HepG2 (cell line): Measurements from ENCODE around the gene BABAM2. TPM values are rescaled to one million over a fixed set of nuclear protein-coding genes. Genes with fewer than 3 reads are reported as not detected.

Source experiments
- ATAC-seq: fragments of 200-7000 bp; cut with Tn5 transposase; 3 replicates; pipeline ENCODE4 v1.9.1; 2020; ENCODE audit warnings: mild to moderate bottlenecking, moderate library complexity
- BruUV-seq: library from RNA; stranded (reverse); fragments of 400-500 nt; replicated peaks from 2 replicates; lab custom pipeline; 2021; lab: Mats Ljungman, UMichigan
- CTCF ChIA-PET: fragments of 300-600 bp; formaldehyde crosslinking; extraction: SDS; loops from one replicate; lab custom pipeline; 2021; ENCODE audit warnings: low total read pairs, inconsistent platforms, low intra/inter-chr PET ratio; lab: Yijun Ruan, JAX
- POLR2A ChIA-PET: fragments of 350-600 bp; sonication (Branson Sonifier 250); formaldehyde crosslinking; loops from one replicate; lab custom pipeline; 2020; ENCODE audit warnings: antibody characterized with exemption, inconsistent platforms; lab: Yijun Ruan, JAX
- DNase-seq: peaks from one replicate; pipeline ENCODE4 v3.0.0-alpha.2; 2015; ENCODE audit warnings: low spot score
- FAIRE-seq: peaks from 3 replicates; lab custom pipeline; 2011; peaks lifted over from hg19 to GRCh38; lab: Jason Lieb, UNC
- H2AFZ ChIP-seq: one replicate; pipeline ENCODE4 v1.6.1; 2011; ENCODE audit warnings: low read length, inconsistent platforms
- H3K27ac ChIP-seq: fragments of 300-600 bp; 3 replicates; pipeline ENCODE4 v1.8.0; 2011; ENCODE audit warnings: mixed run types, mild to moderate bottlenecking, mixed read lengths, low read length, inconsistent platforms; ENCODE audit not compliant: insufficient read depth; ENCODE audit errors: extremely low read length
- H3K27me3 ChIP-seq, 2 experiments: fragments of 200-600 bp in 1 of 2; 2 replicates in 1 of 2; 3 replicates in 1 of 2; pipeline versions ENCODE4 v1.6.0 to v1.8.0; 2011; ENCODE audit warnings: low read length in 2 of 2, mild to moderate bottlenecking in 2 of 2, moderate library complexity in 2 of 2, inconsistent platforms in 1 of 2; ENCODE audit not compliant: insufficient read depth in 2 of 2, control insufficient read depth in 1 of 2
- H3K36me3 ChIP-seq, 2 experiments: fragments of 200-600 bp in 1 of 2; replicated peaks in 1 of 2; 2 replicates in 1 of 2; 3 replicates in 1 of 2; pipeline versions ENCODE4 v1.5.1 to v1.8.0; 2011; ENCODE audit warnings: low read length in 2 of 2, inconsistent platforms in 1 of 2; ENCODE audit not compliant: insufficient read depth in 2 of 2, control insufficient read depth in 1 of 2
- H3K4me1 ChIP-seq: 2 replicates; pipeline ENCODE4 v1.5.1; 2012; ENCODE audit warnings: low read length, inconsistent platforms; ENCODE audit not compliant: insufficient read depth
- H3K4me2 ChIP-seq: 2 replicates; pipeline ENCODE4 v1.6.0; 2011; ENCODE audit warnings: low read depth, low read length, inconsistent platforms
- H3K4me3 ChIP-seq, 3 experiments: fragments of 200-600 bp in 1 of 3; sonication (generic), shearing (Covaris generic) in 1 of 3; replicated peaks in 1 of 3; 2 replicates each; pipeline ENCODE4 v1.5.1; 2011 to 2016; ENCODE audit warnings: low read length in 3 of 3, inconsistent platforms in 2 of 3, low read depth in 2 of 3, mild to moderate bottlenecking in 2 of 3, control low read depth in 1 of 3, mixed read lengths in 1 of 3; ENCODE audit not compliant: insufficient read depth in 1 of 3
- H3K79me2 ChIP-seq: one replicate; pipeline ENCODE4 v1.6.1; 2011; ENCODE audit warnings: low read length, inconsistent platforms; ENCODE audit not compliant: insufficient read depth
- H3K9ac ChIP-seq: 2 replicates; pipeline ENCODE4 v1.6.0; 2011; ENCODE audit warnings: mild to moderate bottlenecking, low read depth, low read length, inconsistent platforms; ENCODE audit not compliant: insufficient read depth
- H3K9me3 ChIP-seq: 2 replicates; pipeline ENCODE4 v1.5.1; 2012; ENCODE audit warnings: mild to moderate bottlenecking, low read length
- H4K20me1 ChIP-seq: 2 replicates; pipeline ENCODE4 v1.6.0; 2011; ENCODE audit warnings: inconsistent platforms, mild to moderate bottlenecking, low read length, moderate library complexity; ENCODE audit not compliant: insufficient read depth
- CENPT ChIP-seq: sonication (generic); formaldehyde crosslinking; IDR thresholded peaks from 2 replicates; pipeline ENCODE4 v1.8.0; 2022; ENCODE audit warnings: low read depth, mild to moderate bottlenecking, moderate library complexity, missing genetic modification reagents
- HMG20A ChIP-seq: IDR thresholded peaks from 2 replicates; pipeline ENCODE4 v1.6.1; 2016; ENCODE audit warnings: borderline replicate concordance
- KLF12 ChIP-seq: sonication (generic); formaldehyde crosslinking; IDR thresholded peaks from 2 replicates; pipeline ENCODE4 v1.4.0; 2020; ENCODE audit warnings: missing genetic modification reagents, borderline replicate concordance
- MEIS2 ChIP-seq: sonication (generic); formaldehyde crosslinking; IDR thresholded peaks from 2 replicates; pipeline ENCODE4 v1.9.0; 2021; ENCODE audit warnings: mild to moderate bottlenecking, missing genetic modification reagents
- PATZ1 ChIP-seq: sonication (generic); formaldehyde crosslinking; IDR thresholded peaks from 2 replicates; pipeline ENCODE4 v1.4.0; 2020; ENCODE audit warnings: missing genetic modification reagents
- SIX4 ChIP-seq: sonication (generic); formaldehyde crosslinking; IDR thresholded peaks from 2 replicates; pipeline ENCODE4 v1.4.0; 2020; ENCODE audit warnings: missing genetic modification reagents
- SOX6 ChIP-seq, 2 experiments: fragments of 450-650 bp in 1 of 2; sonication (generic) in 1 of 2; formaldehyde crosslinking in 1 of 2; IDR thresholded peaks; 2 replicates each; pipeline versions ENCODE4 v1.4.0 to v1.6.1; 2017 to 2020; ENCODE audit warnings: antibody characterized with exemption in 1 of 2, mild to moderate bottlenecking in 1 of 2, missing genetic modification reagents in 1 of 2
- ZMAT3 ChIP-seq: sonication (generic); formaldehyde crosslinking; conservative IDR thresholded peaks from 2 replicates; pipeline ENCODE4 v1.7.0; 2021; ENCODE audit warnings: missing genetic modification reagents
- ZNF12 ChIP-seq: sonication (generic); formaldehyde crosslinking; IDR thresholded peaks from 2 replicates; pipeline ENCODE4 v1.5.0; 2020; ENCODE audit warnings: missing genetic modification reagents
- ZNF124 ChIP-seq: sonication (generic); formaldehyde crosslinking; IDR thresholded peaks from 2 replicates; pipeline ENCODE4 v1.4.0; 2020; ENCODE audit warnings: missing genetic modification reagents
- ZNF503 ChIP-seq: sonication (generic); formaldehyde crosslinking; IDR thresholded peaks from 2 replicates; pipeline ENCODE4 v1.4.0; 2020; ENCODE audit warnings: missing genetic modification reagents
- ZNF724P ChIP-seq: sonication (generic); formaldehyde crosslinking; IDR thresholded peaks from 2 replicates; pipeline ENCODE4 v1.8.0; 2022; ENCODE audit warnings: missing genetic modification reagents, borderline replicate concordance
- WGBS: methylation state at CpG from one replicate; pipeline ENCODE4 v1.1.6; 2017; ENCODE audit warnings: low lambda C conversion rate; 5-methylcytosine and 5-hydroxymethylcytosine counted together
- in situ Hi-C: cut with HindIII; loops from 2 replicates; pipeline ENCODE4 v1.10.0; 2017; ENCODE audit warnings: low pct_unique_long_range_greater_than_20kb; ENCODE audit not compliant: extremely low pct_ligation_motif_present
- intact Hi-C: fragments of 100-400 bp; cut with micrococcal nuclease; formaldehyde crosslinking; loops from one replicate; pipeline ENCODE4 v1.10.0; 2022; ENCODE audit not compliant: unreplicated experiment
- polyA plus RNA-seq, 8 experiments: library from polyadenylated mRNA; depleted of rRNA in 3 of 8; stranded (reverse) in 7 of 8; unstranded in 1 of 8; fragments of >200 nt; fragmentation: Illumina TruSeq in 4 of 8; extraction: Trizol in 4 of 8; gene quantifications; 2 replicates each; pipeline versions ENCODE4 v1.2.1 to v1.2.3, GENCODE V29; 2011 to 2016; ENCODE audit warnings: low read depth in 4 of 8, missing spikeins in 1 of 8, mixed read lengths in 1 of 8; ENCODE audit not compliant: insufficient read depth in 1 of 8
- total RNA-seq, 5 experiments: library from RNA; depleted of rRNA; stranded (reverse); fragments of >200 nt; fragmentation: Illumina TruSeq; extraction: Trizol; gene quantifications; 2 replicates each; pipeline ENCODE4 v1.2.3, GENCODE V29; 2016; ENCODE audit warnings: low read depth in 1 of 5

Gene BABAM2
- total and polyA plus RNA-seq, 2 of the 13 experiments (the other 11 are each of a cell fraction or from before 2014, with no cell fraction given) = 24.9 to 28.0 TPM

GRCh38 chr2:28351621-28352020 is 461.1 kb downstream of the BABAM2 start:
- no peaks in the 10 kb centered on the region for H3K79me2 ChIP-seq
- H3K36me3 ChIP-seq = no peaks in the 10 kb centered on the region
- ATAC-seq = no peak
- POLR2A ChIA-PET = interaction anchor here (0.9 kb wide), 1 partner anchor 9 kb away, joined by 3 read pairs; no protein-coding TSS in a partner anchor
- no peaks in the 10 kb centered on the region for H4K20me1 ChIP-seq
- DNase-seq = no peak
- no peak for TF ChIP-seq MEIS2 (CRISPR knock-in tag)
- TF ChIP-seq HMG20A (CRISPR knock-in tag) = no peak
- TF ChIP-seq SOX6 (IDR thresholded peaks at IDR 0.05) = no peak
- TF ChIP-seq SOX6 (CRISPR knock-in tag; IDR thresholded peaks at IDR 0.05) = no peak
- TF ChIP-seq KLF12 (CRISPR knock-in tag) = no peak
- TF ChIP-seq ZNF124 (CRISPR knock-in tag) = no peak
- TF ChIP-seq ZMAT3 (CRISPR knock-in tag) = no peak
- TF ChIP-seq ZNF724P = no peak
- no peak for TF ChIP-seq SIX4
- TF ChIP-seq CENPT = no peak
- H3K4me3 ChIP-seq = no peak overlapping the region
- no peaks in the 10 kb centered on the region for H3K9me3 ChIP-seq
- no peak overlapping the region for H2AFZ ChIP-seq
- peaks cover 8 to 35% of the 10 kb centered on the region in 2 experiments for H3K27me3 ChIP-seq
- H3K4me2 ChIP-seq = no peak overlapping the region
- CTCF ChIA-PET = no interaction called here
- 57% methylated on average over 5 of the region's 5 CpGs for WGBS
- intact Hi-C loops = no loop called here
- no peak overlapping the region for H3K27ac ChIP-seq
- H3K4me1 ChIP-seq = peaks cover 15% of the 10 kb centered on the region
- no TSS peak for BruUV-seq
- no peak for FAIRE-seq
- H3K9ac ChIP-seq = no peak overlapping the region
- in situ Hi-C loops = no loop called here

GRCh38 chr2:28352104-28352503 is 461.6 kb downstream of the BABAM2 start:
- Histone ChIP-seq H3K27ac (no peak overlapping the region), H3K4me3 (no peak overlapping the region), H3K4me2 (no peak overlapping the region), H3K27me3 (peaks cover 8 to 35% of the 10 kb centered on the region in 2 experiments), H2AFZ (no peak overlapping the region), H3K4me1 (peaks cover 20% of the 10 kb centered on the region), H4K20me1 (no peaks in the 10 kb centered on the region), H3K79me2 (no peaks in the 10 kb centered on the region), H3K9me3 (no peaks in the 10 kb centered on the region), H3K36me3 (no peaks in the 10 kb centered on the region), H3K9ac (no peak overlapping the region)
- intact Hi-C loops (no loop called here), in situ Hi-C loops (no loop called here)
- no TSS peak for BruUV-seq
- ATAC-seq (no peak), DNase-seq (no peak), FAIRE-seq (no peak)
- ChIA-PET CTCF (no interaction called here), POLR2A (interaction anchor here (0.9 kb wide), 1 partner anchor 9 kb away, joined by 3 read pairs; no protein-coding TSS in a partner anchor)
- 36% methylated on average over 5 of the region's 5 CpGs for WGBS
- TF ChIP-seq ZNF12 (CRISPR knock-in tag) = no peak
- TF ChIP-seq ZNF503 (CRISPR knock-in tag) = no peak
- 0 out of 2 replicates have a peak, but pooled peaks have one; percentile 18 for TF ChIP-seq PATZ1 (CRISPR knock-in tag)
